Adrenal gland (tissue), 12 donors: ENCODE data around the gene PRKAR1B. TPM values are rescaled to one million over a fixed set of nuclear protein-coding genes. Genes with fewer than 3 reads are reported as not detected.

Source experiments
- DNase-seq, 7 donors: peaks; one replicate each; pipeline ENCODE4 v3.0.0-alpha.2; 2019 to 2020
- H3K27ac ChIP-seq, 5 donors: fragments of 200-600 bp; sonication (generic) in 4 of 5; 1 replicate in 3 of 5; 2 replicates in 2 of 5; pipeline versions ENCODE4 v1.5.1 to v1.8.0; 2016 to 2020; ENCODE audit warnings: mild to moderate bottlenecking in 1 of 5
- H3K27me3 ChIP-seq: fragments of 200-600 bp; 2 replicates; pipeline ENCODE4 v1.8.0; 2021
- H3K36me3 ChIP-seq, 2 donors: fragments of 200-600 bp; replicated peaks in 1 of 2; 1 replicate in 1 of 2; 2 replicates in 1 of 2; pipeline versions ENCODE4 v1.5.1 to v1.8.0; 2018 to 2022
- H3K4me1 ChIP-seq, 2 donors: fragments of 200-600 bp; replicated peaks in 1 of 2; 1 replicate in 1 of 2; 2 replicates in 1 of 2; pipeline versions ENCODE4 v1.5.1 to v1.8.0; 2018 to 2021
- H3K4me3 ChIP-seq, 4 donors: fragments of 200-600 bp; sonication (generic) in 3 of 4; one replicate each; pipeline ENCODE4 v1.5.1; 2016 to 2018
- H3K9me3 ChIP-seq, 3 donors: fragments of 200-600 bp; sonication (generic) in 1 of 3; replicated peaks in 1 of 3; 1 replicate in 2 of 3; 2 replicates in 1 of 3; pipeline versions ENCODE4 v1.5.1 to v1.8.0; 2016 to 2021
- POLR2A ChIP-seq, 2 donors: fragments of 450-650 bp; IDR thresholded peaks; one replicate each; pipeline ENCODE4 v1.6.1; 2017; ENCODE audit warnings: antibody characterized with exemption in 2 of 2, mild to moderate bottlenecking in 2 of 2, moderate library complexity in 1 of 2
- WGBS, 4 donors: extraction: QIAGEN DNeasy Blood & Tissue Kit in 2 of 4; methylation state at CpG; one replicate each; pipeline versions ENCODE4 v1.1.5 to v1.1.7; 2013 to 2017; 5-methylcytosine and 5-hydroxymethylcytosine counted together
- intact Hi-C, 2 donors: fragments of 100-400 bp; cut with DNase I; formaldehyde crosslinking; loops; one replicate each; pipeline versions ENCODE4 v1.14.1 to v1.15.0; 2022 to 2023
- polyA plus RNA-seq, 3 donors: library from polyadenylated mRNA; stranded (reverse); fragments of 200-250 nt in 2 of 3; fragments of 350-450 nt in 1 of 3; fragmentation: Illumina TruSeq in 1 of 3; extraction: RNeasy Lipid Tissue Mini Kit (QIAGEN cat#74804) in 1 of 3; gene quantifications; one replicate each; pipeline ENCODE4 v1.2.3, GENCODE V29; 2013 to 2014
- total RNA-seq, 9 donors: library from RNA; depleted of rRNA in 4 of 9; stranded (reverse); fragments of >200 nt in 4 of 9; fragments of 120-200 nt in 1 of 9; fragmentation: NEBNext Ultra II Directional in 1 of 9; extraction: Animal tissue kit (Norgen Biotek cat#: 25700) in 1 of 9; gene quantifications; one replicate each; pipeline versions ENCODE4 v1.1.0 to v1.2.4, GENCODE V29; 2013 to 2023
- TF ChIP-seq, protein P1 (sequence below), 6 experiments: fragments of 450-650 bp in 4 of 6; fragments of 200-600 bp in 2 of 6; sonication (generic) in 1 of 6; IDR thresholded peaks; 1 replicate in 5 of 6; 2 replicates in 1 of 6; pipeline versions ENCODE4 v1.5.1 to v1.8.0; 2016 to 2021; ENCODE audit warnings: antibody characterized with exemption in 6 of 6, mild to moderate bottlenecking in 2 of 6, moderate library complexity in 1 of 6
- donor health status: healthy with polysubstance abuse.
- donor health status: Bipolar disorder and iron deficiency.
- donor health status: DM: yes; HTN: yes; CAD: no.
- donor health status: DM: no; HTN: no; CAD: no.
- donor health status: DM: no; HTN: no; CAD: no.
- donor health status: DM: yes; HTN: yes; CAD: no.

The PRKAR1B gene
- total and polyA plus RNA-seq, 12 donors: 5.2 to 21.5 (median 11.7) TPM

DNA sequence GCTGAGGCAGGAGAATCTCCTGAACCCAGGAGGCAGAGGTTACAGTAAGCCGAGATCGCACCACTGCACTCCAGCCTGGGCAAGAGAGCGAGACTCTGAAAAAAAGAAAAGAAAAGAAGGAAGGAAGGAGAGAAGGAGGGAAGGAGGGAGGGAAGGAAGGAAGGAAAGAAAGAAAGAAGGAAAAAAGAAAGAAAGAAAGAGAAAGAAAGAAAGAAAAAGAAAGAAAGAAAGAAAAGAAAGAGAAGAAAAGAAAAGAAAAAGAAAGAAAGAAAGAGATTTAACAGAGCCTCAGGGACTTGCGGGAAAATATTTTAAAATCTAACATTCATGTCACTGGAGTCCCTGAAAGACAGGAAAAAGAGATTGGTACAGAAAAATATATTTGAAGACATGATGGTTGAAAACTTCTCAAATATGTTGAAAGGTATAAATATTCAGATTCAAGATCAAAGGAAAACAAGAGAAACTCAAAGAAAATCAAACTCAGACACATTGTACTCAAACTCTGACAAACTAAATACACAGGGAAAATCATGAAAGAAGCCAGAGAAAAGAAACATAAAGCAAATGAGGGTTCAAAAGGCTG is 25.9 kb downstream of the PRKAR1B start:
- H3K27ac ChIP-seq: no peak overlapping the region
- no peaks in the 10 kb centered on the region for H3K9me3 ChIP-seq
- H3K27me3 ChIP-seq: no peaks in the 10 kb centered on the region
- no peaks in the 10 kb centered on the region for H3K4me1 ChIP-seq
- WGBS, 4 donors: 96 to 99% (median 98%) methylated on average over 4 of the region's 4 CpGs
- H3K4me3 ChIP-seq: no peak overlapping the region
- H3K36me3 ChIP-seq: no peaks in the 10 kb centered on the region
- DNase-seq: no peak
- no peak for TF ChIP-seq POLR2A (IDR thresholded peaks at IDR 0.05)
- TF ChIP-seq, protein P1, sequence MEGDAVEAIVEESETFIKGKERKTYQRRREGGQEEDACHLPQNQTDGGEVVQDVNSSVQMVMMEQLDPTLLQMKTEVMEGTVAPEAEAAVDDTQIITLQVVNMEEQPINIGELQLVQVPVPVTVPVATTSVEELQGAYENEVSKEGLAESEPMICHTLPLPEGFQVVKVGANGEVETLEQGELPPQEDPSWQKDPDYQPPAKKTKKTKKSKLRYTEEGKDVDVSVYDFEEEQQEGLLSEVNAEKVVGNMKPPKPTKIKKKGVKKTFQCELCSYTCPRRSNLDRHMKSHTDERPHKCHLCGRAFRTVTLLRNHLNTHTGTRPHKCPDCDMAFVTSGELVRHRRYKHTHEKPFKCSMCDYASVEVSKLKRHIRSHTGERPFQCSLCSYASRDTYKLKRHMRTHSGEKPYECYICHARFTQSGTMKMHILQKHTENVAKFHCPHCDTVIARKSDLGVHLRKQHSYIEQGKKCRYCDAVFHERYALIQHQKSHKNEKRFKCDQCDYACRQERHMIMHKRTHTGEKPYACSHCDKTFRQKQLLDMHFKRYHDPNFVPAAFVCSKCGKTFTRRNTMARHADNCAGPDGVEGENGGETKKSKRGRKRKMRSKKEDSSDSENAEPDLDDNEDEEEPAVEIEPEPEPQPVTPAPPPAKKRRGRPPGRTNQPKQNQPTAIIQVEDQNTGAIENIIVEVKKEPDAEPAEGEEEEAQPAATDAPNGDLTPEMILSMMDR (IDR thresholded peaks at IDR 0.05): no peak
- intact Hi-C loops: no loop called here

DNA sequence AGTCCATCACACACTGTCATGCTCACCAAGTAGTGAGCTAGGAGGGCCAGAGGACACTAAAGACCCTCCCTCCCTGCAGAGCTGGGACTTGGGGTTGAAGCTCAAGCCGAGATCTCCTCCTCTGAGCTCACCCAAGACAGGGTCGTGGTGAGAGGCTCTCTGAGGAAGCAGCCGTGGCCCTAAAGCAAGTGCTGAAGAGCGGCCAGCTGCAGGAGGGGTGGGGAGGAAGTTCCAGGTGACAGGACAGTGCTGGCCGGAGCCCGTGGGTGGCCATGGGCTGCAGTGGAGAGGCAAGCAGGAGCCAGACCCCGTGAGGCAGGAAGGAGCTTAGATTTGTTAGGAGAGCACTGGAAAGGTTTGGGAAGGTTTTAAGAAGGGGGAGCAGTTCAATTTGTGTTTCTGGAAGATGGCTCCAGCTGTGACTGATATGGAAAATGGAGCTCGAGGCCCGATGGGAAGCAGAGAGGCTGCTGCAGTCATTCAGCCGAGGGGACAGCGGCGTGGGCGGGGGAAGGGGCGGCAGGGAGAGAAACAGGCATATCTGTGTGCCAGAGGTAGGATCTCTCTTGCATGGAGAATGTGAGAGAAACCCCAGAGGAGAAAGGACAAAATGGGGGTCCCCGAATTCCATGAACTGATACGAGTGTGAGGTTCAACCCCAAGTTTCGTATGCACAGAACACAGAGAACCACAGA is 27.5 kb downstream of the PRKAR1B start:
- Histone ChIP-seq H3K4me1 (no peaks in the 10 kb centered on the region), H3K27me3 (no peaks in the 10 kb centered on the region), H3K36me3 (no peaks in the 10 kb centered on the region), H3K4me3 (no peak overlapping the region), H3K27ac (peak overlapping the region in 1 of 5 donors; percentile 49), H3K9me3 (no peaks in the 10 kb centered on the region)
- DNase-seq: no peak
- WGBS, 4 donors: 76 to 81% (median 78%) methylated on average over 16 to 17 of the region's 17 CpGs
- TF ChIP-seq POLR2A (IDR thresholded peaks at IDR 0.05): no peak
- TF ChIP-seq, protein P1 (IDR thresholded peaks at IDR 0.05): no peak
- intact Hi-C loops: no loop called here

DNA sequence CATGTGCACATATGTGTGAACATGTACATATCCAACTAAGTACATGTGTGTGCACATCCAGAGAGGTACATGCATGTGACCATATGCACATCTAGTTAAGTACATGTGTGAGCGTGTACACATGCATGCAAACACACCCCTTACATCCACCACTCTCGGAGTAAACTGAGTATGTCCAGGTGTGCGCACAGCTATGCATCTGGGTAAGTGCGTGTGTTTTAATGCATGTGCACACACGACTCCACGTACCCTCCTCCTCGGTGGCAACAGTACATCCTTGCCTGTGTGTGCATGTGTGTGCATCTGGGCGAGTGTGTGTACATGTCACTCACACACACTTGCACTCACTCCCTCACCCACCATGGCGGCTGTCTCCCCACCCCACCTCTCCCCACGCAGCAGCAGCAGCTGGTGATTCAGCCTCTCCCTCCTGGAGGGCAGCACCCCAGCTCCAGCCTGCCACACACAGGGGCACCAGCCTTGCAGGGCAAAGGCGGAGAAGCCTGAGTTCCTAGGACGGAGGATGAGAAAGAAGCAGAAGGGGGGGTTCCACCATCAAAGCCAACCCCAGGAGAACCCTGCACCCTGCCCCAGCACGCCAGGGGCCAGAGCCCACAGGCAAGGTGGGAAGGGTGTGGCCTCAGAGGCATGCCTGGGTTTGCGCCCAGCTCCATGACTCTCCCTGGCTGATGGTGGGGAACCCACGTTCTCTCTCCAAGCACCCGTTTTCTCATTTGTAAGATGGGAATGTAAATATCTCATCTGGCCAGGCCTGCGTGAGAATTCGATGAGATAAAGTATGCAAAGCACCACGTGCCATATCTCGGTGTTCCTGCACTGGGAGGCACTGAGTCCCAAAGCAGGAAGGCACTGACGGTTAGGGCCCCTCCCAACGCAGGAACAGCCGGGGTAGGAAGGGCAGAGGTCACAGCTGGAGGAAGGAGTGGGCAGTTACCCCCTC is 28.3 kb downstream of the PRKAR1B start:
- no peak overlapping the region for H3K4me3 ChIP-seq
- DNase-seq: peak in 4 of 7 donors; percentile 25 to 59 (median 26)
- TF ChIP-seq POLR2A (IDR thresholded peaks at IDR 0.05): no peak
- TF ChIP-seq, protein P1 (IDR thresholded peaks at IDR 0.05): no peak
- H3K27me3 ChIP-seq: no peaks in the 10 kb centered on the region
- intact Hi-C loops: no loop called here
- peak overlapping the region in 1 of 5 donors; percentile 49 for H3K27ac ChIP-seq
- 82 to 86% (median 84%) methylated on average over 22 to 23 of the region's 23 CpGs for WGBS, 4 donors
- H3K36me3 ChIP-seq: no peaks in the 10 kb centered on the region
- H3K4me1 ChIP-seq: no peaks in the 10 kb centered on the region
- H3K9me3 ChIP-seq: no peaks in the 10 kb centered on the region
